ENCODE results near the gene NPTXR.

Gene NPTXR

DNA sequence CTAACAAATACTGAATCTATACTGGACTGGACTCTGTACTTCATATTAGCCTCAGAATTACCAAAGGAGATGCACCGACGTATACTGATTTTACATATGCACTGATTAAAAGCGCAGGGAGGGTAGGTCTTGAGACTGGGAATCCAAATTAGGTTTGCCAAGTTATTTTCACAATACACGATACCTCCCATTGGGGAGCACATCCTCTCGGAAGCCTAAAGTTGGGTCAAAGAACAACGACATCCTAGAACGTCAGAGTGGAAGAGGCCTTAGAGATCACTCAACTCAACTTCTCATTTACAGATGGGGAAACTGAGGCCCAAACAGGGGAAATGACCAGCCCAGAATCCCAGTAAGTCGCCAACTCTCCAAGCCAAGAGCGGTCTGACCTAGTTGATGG is 50.5 kb downstream of the NPTXR start:
- DNase-seq = no peak

GRCh38 chr22:38792833-38793232 is 51.0 kb downstream of the NPTXR start:
- no peak for DNase-seq

GRCh38 chr22:38789606-38790005 is 54.2 kb downstream of the NPTXR start:
- DNase-seq = no peak

DNA sequence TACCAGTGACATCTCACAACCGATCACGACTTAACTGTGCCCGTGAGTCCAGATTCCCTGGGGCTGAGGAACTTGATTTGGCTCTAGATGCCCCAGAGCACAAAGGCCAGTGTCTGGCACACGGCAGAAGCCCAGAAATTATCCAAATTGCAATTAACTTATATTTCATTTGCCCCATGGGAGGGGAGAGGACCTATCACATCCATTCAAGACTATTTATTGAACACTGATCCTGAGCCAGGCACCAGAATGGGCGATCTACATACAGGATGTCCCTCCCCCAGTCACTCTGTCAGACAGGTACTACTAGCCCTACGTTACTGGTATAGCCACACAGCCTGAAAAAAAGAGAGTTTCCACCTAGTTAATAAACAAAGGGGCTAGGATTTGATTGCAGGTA is 55.0 kb downstream of the NPTXR start:
- DNase-seq = no peak

DNA sequence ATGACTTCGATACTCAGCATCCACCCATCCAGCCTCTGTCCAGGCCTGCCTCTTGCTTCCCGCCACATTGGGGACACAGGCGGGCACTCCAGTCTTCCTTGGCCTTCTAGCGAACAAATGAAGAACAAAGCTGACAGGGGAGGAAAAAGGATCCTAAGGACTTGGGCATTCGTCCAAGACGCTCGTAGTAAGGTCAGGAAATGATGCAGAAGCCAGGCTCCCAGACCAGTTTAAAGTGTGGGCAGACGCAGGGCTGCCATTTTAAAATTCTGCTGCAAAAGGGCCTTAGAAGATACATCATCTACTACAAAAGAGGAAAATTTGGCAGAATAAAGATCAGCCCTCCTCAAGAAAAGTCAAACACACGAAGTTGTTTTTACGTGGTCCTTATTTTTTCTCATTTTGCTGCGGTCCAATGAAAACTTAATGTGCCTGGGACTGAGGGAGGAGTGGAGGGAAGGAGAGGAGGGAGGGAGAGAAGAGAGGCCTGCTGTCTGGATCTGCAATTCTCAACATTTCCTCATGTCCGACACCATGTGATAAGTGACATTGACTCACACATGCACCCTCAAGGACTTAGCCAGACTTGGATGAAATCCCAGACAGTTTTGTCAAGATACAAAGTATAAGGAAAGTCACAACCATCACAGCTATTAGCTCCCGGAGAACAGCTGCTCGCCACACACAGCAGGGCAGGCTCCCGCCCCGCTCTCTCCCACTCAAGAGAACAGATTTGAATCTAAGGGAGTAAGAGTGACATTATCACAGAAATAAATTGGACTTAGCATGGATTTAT is 55.6 kb downstream of the NPTXR start:
- no peak for DNase-seq

- no peak for DNase-seq
Observed at GRCh38 chr22:38786631-38787030, 57.2 kb downstream of the NPTXR start.

DNA sequence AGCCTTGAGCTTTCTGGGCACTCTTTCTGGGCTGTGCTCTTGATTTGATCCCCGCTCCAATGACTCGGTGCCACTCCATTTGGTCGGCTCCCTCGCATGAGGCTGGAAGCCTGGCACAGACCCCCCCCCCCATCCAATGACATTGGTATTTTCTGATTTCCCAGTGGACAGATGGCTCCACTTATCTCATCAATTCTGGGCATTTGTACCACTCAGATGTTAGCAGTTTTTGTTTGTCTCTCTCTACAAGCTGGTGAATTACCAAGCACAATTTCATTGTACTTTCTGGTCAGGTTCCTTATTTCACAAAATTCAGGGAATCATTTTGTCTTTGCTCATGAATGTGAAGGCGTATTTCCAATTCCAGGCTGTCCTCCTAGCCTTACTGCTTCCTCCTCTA is 59.0 kb downstream of the NPTXR start:
- DNase-seq = no peak

DNA sequence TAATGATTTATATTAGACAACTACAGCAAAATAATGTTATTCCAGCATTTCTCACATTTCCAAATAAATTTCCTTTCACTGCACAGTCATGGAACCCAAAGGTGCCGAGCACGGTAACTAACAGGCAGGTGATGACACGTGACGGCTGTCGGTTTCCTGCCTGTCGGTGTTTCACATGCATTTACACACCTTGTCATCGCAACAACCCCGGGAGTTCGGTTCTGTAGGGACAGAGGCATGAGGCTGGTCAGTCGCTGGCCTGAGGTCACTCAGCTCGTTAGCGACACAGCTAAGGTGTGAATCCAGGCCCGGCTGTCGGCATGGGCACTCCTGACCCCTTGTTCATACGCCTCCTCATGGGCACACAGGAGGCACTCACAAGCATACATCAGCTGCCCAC is 59.8 kb downstream of the NPTXR start:
- DNase-seq = no peak

DNA sequence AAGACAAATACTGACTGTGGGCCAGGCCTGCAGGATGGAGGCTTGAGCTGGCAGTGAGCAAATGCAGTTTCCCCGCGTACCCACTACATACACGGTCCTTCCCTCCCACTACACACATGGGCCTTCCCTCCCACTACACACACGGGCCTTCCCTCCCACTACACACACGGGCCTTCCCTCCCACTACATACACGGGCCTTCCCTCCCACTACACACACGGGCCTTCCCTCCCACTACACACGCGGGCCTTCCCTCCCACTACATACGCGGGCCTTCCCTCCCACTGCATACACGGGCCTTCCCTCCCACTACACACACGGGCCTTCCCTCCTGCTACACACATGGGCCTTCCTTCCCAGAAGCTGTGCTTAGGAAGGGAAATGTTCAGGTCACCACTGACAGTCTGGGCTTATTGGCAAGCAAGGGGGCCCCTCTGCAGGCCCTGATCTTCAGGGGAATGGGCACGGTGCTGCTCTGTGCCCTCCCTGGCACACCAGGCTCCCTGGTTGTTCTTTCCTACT is 60.7 kb downstream of the NPTXR start:
- DNase-seq = no peak

GRCh38 chr22:38782402-38783094 is 61.3 kb downstream of the NPTXR start:
- no peak for DNase-seq

DNA sequence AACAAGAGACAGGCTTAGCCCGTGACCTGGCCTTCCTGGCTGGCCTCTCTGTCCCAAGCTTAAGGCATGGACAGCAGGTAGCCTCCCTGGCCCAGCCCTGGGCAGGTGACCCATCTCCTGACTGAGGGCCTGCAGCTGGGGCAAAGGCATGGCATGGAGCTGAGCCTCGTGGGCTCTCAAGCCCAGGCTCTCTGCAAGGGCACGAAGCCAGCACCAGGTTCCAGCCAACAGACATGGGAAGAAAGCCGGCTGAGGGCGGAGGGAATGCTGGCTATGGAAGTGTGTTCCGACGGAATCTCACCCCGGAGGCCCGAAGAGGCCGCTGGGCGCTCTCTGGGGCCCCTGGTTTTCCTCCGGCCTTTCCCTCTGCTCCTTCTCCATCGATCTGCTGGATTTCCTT is 62.8 kb downstream of the NPTXR start:
- no peak for DNase-seq

- no peak for DNase-seq
Observed at GRCh38 chr22:38777087-38777671, 66.6 kb downstream of the NPTXR start.

- DNase-seq = no peak
Observed at GRCh38 chr22:38776086-38776485, 67.7 kb downstream of the NPTXR start.

DNA sequence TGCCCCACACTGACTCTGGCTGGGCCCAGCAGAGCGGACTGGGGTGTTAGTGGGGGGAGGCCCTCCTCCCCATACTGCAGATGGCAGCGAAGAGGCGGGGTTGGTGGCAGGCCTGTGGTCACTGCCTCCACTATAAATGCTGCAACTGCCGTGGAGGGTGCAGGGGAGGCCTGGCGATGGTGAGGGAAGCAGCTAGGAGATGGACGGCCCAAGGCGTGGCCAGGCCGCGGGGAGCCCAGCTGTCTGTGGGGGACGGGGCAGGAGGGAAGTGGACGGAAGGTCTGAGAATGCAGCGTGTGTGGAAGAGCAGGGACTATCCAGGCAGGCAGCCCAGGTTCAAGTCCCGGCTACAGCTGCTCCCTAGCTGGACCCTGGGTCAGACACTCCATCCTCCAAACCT is 68.2 kb downstream of the NPTXR start:
- DNase-seq = no peak

DNA sequence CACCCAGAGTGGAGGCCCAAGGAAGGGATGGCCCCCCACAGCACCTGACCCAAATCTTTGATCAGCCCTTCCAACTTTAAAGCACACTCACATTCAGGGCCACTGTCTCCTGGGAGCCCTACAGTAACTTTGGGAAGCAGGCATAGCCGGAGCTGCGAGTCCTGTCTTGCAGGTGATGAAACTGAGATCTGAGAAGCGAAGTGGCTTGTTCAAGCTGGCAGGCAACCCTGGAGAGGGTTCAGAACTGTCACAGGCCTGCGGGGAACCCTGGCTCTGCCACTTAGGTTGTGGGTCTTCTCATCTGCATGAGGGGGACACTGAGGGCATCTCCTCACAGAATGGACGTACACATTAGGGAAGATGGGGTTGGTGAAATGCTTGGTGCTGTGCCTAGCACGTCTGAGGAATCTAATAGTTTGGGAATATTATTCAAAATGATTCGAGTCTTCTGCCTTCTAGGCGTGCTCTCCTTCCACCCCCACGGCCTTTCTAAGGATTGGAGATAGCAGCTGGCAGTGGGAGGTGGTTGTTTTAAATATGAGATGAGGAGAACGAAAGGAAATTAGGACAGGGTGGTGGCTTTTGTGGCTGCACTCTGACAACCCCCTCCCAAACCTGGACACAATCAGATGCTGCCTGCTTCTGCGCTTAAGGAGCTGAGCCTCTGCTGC is 69.2 kb downstream of the NPTXR start:
- DNase-seq = no peak

DNA sequence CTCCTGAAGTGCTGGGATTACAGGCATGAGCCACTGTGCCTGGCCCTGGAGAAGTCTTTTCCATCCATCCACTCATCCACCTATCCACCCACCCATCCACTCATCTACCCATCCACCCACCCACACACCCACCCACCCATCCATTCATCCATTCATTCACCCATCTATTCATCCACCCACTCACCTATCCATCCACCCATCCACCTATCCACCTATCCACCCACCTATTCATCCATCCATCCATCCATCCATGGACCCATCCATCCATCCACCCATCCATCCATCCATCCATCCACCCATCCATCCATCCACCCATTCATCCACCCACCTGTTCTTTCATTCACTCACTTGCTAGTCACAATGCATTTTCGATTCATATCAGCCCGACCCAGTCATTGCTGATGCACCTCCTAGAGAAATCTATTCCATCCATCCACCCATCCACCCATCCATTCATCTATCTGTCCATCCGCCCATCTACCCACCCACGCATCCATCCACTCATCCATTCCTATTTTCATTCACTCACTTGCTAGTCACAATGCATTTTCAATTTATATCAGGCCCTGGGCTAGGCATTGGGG is 70.4 kb downstream of the NPTXR start:
- no peak for DNase-seq

DNA sequence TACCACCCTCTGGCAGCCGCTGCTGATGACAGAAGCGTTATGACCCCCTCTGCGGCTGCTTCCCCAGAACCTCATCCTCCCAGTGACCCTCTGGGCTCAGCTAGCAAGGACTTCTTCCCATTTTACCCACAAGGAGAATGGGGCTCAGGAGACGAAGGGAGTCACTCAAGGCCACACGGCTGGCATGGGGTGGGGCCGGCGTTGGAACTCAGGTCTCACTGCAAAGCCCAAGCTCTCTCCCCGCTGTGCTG is 71.3 kb downstream of the NPTXR start:
- DNase-seq = no peak

- DNase-seq = no peak
Observed at GRCh38 chr22:38770257-38770949, 73.4 kb downstream of the NPTXR start.
